ENCODE data around the gene PIGN.
A peak's percentile ranks its signal among the peaks of the same experiment; 100 is the strongest.

The PIGN gene, protein sequence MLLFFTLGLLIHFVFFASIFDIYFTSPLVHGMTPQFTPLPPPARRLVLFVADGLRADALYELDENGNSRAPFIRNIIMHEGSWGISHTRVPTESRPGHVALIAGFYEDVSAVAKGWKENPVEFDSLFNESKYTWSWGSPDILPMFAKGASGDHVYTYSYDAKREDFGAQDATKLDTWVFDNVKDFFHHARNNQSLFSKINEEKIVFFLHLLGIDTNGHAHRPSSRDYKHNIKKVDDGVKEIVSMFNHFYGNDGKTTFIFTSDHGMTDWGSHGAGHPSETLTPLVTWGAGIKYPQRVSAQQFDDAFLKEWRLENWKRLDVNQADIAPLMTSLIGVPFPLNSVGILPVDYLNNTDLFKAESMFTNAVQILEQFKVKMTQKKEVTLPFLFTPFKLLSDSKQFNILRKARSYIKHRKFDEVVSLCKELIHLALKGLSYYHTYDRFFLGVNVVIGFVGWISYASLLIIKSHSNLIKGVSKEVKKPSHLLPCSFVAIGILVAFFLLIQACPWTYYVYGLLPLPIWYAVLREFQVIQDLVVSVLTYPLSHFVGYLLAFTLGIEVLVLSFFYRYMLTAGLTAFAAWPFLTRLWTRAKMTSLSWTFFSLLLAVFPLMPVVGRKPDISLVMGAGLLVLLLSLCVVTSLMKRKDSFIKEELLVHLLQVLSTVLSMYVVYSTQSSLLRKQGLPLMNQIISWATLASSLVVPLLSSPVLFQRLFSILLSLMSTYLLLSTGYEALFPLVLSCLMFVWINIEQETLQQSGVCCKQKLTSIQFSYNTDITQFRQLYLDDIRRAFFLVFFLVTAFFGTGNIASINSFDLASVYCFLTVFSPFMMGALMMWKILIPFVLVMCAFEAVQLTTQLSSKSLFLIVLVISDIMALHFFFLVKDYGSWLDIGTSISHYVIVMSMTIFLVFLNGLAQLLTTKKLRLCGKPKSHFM

DNA sequence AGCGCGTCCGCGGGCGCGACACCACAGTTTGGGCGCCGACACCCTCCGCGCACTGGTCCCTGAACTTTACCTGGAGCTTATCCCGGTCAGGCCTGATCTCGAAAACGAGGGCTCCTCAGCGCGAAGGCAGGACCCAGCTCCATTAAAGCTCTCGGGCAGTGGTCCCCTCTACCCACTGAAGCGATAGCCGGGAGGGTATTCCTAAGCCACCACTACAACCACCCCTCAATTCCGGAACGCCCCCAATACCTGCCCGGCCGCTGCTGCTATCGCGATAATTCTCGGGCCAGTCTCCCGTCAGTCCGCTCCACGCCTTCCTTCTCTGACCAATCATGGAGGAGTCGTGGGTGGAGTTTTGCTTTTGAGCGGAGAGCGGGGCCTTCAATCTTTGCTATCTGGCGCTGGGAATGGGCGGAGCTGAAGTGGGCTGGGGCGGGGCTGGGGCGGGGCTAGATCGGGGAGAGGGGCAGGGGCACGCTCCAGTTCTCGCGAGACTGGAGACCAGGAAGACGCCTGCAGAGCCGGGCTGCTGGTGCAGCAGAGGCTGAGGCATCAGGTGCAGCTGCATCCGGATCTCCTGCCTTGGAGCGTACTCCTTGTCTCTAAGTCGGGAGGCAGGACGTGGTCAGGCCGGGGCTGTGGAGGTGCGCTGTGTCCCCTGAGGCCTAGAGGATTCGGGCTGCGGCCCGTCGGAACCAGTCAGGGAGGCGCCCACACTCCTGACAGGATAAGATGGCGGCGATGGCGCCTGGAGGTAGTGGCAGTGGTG lies at the start of gene PIGN, which contains the start of gene RELCH:
Gene PIGN (minus strand): TSS at position 283 of the 769 bp plus-strand sequence. CDS start 25,703 bp downstream, outside the sequence.
Gene RELCH (plus strand): TSS at position 482 of the 769 bp plus-strand sequence. CDS start 251 bp downstream, at position 733.
- DNase-seq (ENCODE audit: low read depth in 2 of 2) = peak; percentile 83 to 84

DNA sequence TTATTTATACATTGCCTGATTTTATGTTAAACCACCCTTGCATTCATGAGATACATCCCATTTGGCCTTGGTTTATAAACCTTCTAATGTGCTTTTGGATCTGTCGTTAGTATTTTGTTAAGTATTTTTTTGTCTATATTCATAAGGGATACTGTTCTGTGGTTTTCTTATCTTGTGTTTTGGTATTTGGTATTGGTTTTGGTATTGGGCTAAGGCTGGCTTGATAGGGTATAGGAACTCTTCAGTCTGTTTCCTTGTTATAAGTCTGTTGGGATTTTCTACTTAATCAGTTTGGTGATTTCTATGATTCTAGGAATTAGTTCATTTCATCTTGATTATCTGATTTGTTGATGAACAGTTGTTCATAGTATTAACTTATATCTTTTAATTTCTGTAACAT lies 49.4 kb upstream of the PIGN start:
- DNase-seq (ENCODE audit: low read depth in 2 of 2) = no peak

DNA sequence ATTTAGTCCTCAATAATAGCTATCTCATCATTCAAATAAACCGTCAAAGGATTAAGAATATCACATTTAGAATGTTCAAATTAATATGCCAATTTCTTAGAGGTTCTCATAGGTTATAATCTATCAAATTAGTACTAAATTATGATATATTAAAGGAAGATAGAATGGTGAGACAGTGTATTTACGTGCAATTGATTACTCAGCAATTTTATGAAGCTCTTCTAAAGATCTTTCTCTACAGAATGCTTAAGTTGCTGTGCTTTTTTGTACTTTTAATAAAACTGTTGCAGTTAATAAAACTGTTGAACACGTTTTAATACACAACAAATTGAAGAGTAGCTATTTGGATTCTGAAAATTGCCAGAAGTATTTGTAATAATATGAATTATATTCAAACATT lies 39.2 kb upstream of the PIGN start:
- DNase-seq (ENCODE audit: low read depth in 2 of 2) = no peak

DNA sequence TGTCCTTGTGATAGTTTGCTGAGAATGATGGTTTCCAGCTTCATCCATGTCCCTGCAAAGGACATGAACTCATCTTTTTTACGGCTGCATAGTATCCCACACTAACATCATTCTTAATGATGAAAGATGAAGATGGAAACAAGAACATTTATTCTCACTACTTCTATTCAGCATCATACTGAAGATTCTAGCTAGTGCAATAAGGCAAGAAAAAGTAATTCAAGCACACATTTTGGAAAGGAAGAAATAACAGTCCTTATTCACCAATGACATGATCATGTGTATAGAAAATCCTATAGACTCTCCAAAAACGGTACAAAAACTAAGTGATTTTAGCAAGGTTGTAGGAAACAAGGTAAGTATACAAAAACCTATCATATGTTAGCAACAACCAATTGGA lies 37.4 kb upstream of the PIGN start:
- DNase-seq (ENCODE audit: low read depth in 2 of 2) = no peak

DNA sequence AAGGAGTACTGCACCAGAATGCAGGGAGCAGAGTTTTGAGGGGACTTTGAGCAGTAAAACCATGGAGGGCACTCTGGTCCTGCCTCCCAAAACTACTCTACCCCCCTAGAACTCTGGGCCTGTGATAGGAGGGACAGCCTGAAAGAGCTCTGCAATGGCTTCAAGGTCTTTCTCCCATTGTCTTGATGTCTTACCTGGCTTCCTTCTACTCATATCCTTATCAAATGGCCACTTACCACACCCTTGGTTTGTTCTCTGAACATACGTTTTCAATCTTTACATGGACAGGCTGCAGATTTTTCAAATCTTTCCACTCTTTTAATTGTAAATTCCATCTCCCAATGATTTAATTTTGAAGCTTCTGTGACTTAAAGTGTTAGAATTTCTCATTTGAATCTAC lies 27.9 kb upstream of the PIGN start:
- DNase-seq (ENCODE audit: low read depth in 2 of 2) = no peak

DNA sequence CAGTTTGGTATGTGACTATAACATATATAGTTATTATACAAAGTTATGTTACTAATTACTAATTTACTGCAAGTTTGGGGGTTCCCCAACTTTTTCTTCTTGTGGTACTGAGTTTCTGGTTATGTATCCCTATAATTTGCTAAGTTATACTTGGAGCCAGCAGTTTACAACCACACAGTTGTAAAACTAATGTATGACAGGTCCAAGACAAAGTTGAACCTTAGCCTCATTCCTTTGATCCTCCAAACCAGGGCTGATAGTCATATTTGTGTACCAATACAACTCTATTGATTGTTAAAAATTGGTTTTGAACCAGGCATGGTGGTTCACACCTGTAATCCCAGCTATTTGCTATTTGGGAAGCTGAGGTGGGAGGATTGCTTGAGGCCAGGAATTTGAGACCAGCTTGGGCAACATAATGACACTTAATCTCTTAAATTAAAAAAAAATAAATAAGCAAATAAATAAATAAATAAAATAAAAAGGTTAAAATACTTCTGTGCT lies 24.5 kb upstream of the PIGN start:
- no peak for DNase-seq (ENCODE audit: low read depth in 2 of 2)

DNA sequence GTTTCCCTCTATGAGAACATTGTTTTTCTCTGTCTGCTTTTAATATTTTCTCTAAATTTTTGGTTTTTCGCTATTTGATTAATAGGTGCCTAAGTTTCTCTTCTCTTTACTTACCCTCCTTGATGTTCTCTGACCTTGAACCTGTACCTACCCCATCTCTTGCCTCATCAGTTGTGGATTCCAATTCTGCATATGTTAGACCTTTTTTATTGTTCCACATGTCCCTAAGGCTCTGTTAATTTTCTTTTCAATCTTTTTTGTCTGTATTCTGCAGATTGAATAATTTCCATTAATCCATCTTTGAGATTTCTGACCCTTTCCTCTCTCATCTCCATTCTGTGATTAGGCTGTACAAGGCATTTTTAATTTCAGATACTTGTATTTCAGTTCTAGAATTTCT lies 23.3 kb upstream of the PIGN start:
- no peak for DNase-seq (ENCODE audit: low read depth in 2 of 2)

DNA sequence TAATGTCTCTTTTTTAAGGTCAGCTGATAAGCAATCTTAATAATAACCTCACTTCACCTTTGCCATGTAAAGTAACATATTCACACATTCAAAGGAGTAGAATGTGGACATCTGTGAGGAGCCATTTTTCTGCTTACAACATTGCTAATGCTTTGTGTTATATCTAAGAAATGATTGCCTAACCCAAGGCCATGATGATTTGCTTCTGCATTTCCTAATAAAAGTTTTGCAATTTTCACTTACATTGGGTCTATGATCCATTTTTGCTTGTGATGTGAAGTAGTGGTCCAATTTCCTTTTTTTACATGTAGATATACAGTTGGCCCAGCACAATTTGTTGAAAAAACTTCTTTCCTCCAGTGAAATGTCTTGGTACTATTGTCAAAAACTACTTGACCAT lies 22.2 kb upstream of the PIGN start:
- no peak for DNase-seq (ENCODE audit: low read depth in 2 of 2)

DNA sequence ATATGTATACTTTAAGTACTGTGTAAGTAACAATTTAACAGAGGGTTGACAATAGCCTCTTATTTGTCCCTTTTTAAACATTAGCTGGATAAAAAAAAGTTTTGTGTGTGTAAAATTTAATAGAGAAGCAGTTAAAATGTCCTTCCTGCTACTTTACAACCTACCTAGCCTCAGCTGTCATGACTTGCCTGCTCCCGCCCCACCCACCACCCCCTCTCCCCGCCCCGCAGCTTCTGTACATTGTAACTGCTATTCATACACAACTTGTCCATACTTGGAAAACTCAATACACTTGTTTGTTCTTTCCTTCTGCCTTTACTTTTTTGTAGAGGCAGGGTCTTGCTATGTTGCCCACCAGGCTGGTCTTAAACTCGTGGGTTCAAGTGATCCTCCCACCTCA lies 19.7 kb upstream of the PIGN start:
- no peak for DNase-seq (ENCODE audit: low read depth in 2 of 2)

DNA sequence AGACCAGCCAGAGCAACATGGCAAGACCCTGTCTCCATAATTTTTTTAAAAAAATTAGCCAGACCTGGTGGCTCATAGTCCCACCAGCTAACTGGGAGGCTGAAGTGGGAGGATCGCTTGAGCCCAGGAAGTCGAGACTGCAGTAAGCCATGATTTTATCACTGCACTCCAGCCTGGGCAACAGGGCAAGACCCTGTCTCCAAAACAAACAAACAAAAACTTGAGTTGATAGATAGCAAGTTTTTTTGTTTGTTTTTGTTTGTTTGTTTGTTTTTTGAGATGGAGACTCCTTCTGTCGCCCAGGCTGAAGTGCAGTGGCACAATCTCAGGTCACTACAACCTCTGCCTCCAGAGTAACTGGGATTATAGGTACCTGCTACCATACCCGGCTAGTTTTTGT lies 19.0 kb upstream of the PIGN start:
- DNase-seq (ENCODE audit: low read depth in 2 of 2) = no peak

DNA sequence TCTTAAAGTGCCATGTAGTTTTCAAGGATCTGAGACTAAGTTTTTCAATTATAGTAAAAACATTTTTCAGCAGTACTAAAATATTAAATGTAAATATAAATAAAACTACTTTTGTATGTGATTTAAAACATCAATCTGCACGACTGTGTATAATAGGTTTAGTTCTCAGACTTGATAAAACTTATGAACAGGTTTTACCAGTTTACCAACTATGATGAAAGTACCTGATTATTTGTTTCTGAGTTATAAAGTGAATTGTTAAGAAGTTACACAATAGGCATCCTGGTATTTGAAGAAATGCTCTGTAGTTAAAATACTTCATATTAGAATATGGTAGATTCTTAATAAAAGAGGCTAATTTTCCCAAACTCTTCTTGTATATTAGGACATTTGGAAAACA lies 15.0 kb upstream of the PIGN start:
- no peak for DNase-seq (ENCODE audit: low read depth in 2 of 2)

DNA sequence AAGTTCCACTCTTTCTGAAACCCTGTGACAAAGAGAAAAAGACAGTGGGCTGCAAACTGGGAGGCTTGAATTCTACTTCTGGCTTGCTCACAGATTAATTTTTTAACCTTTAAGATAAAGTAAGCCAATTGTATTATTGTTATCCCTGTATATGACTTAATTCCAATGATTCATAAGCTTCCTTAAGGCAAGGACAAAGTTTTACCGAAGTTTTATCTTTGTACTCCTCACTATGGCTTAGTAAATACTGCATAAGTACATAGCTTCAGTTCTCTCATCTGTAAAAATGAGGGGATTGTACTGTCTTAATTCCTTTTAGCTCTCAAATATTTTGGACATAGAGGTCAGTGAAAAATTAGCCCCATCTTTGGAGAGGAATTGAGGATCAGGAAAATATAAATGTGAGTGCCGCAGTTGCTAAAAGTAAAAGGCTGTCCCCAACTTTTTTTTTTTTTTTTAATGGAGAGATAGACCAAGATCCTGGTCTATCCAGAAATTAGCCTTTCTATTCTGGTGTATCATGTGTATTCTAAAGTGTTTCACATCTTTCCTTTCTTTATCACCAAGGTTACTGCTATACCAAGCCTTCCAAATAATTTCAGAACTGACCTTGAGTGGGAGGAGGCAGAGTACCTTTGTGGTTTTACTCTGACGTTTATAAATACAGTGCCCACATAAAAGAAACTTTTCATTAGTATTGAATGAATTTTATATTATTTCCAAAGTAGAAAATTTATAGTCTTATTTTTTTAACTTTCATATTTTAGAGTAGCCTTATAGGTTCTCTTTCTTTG lies 13.5 kb upstream of the PIGN start:
- DNase-seq (ENCODE audit: low read depth in 2 of 2) = no peak

DNA sequence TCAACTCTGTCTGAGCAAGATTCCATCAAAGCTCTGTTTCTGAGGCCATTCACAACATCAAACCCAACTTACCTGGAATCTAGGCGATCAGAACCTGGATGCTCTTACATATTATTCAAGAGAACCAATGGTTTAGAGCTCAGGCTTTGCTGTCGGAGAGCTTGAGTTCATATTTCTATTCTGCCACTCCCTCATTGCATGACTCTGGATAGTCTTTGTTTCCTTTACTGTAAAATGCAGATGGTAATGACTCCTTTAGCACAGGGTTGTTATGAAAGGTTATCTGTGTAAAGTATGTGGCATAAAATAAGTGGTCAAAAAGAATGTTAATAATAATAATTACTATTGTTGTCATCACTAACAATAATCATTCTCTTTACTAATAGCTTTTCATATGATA lies 12.8 kb upstream of the PIGN start:
- DNase-seq (ENCODE audit: low read depth in 2 of 2) = no peak

DNA sequence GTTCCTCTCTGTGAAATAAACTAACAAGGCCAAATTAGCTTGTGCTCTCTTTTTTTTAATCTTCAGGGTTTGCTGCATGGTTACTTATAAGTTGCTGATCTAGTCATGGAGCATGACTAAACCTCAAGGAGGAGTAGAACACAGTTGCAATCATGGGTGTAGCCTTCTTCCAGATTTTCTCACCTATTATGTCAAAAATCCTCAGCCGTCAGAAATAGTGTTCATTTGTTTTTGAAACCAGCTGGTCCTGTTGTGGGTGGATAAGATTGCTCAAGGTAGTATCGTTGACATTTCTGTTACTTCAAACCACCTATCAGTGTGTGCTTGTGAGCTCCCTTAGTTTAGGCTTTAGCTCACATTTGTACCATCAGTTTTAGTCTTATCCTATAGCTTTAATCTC lies 11.4 kb upstream of the PIGN start:
- no peak for DNase-seq (ENCODE audit: low read depth in 2 of 2)

DNA sequence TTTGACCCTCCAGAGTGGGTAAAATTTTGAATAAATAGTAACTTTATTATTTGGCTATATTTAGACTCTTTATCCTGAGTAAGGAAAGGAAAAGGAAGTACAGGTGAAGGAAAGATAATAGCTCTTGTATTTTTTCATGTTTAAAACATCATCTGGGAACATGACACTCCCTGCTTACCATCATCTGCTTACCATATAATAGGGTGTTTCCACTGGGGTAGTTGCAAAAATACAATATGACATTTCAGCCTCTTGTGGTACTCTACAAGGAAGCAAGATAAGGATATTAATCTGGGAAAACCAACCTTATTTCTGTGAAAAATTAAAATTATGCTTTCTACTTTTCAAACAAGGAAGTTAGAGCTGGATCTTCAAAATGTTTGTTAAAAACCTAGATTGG lies 10.1 kb upstream of the PIGN start:
- DNase-seq (ENCODE audit: low read depth in 2 of 2) = no peak

DNA sequence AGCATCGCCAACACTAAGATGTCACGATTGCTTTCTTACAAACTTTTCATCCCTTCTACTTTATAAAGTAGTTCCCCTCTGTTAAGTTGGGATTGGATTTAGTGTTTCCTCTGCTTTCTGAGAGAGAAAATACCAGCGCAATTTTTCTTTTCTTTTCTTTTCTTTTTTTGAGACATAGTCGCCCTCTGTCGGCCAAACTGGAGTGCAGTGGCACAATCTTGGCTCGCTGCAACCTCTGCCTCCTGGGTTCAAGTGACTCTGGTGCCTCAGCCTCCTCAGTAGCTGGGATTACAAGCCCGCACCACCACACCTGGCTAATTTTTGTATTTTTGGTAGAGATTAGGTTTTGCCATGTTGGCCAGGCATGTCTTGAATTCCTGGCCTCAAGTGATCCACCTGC lies 9.2 kb upstream of the PIGN start:
- no peak for DNase-seq (ENCODE audit: low read depth in 2 of 2)

DNA sequence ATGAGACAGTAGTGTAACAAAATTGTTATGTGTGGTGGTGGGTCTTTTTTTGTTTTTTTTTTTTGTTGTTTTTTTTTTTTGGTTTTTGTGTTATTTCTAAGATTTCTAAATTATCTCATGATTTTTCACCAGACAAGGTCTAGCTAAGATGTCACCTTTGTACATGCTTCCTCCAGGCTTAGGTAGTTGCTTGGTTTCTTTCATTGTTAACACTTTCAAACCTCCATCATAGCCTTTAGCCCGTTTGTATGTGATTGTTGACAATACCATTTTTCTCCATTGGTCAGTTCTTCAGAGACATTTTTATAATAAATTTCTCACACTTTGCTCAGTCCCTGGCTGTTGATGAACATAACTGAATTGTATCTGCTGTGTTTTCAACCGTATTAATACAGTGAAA lies 2.4 kb upstream of the PIGN start:
- no peak for DNase-seq (ENCODE audit: low read depth in 2 of 2)

DNA sequence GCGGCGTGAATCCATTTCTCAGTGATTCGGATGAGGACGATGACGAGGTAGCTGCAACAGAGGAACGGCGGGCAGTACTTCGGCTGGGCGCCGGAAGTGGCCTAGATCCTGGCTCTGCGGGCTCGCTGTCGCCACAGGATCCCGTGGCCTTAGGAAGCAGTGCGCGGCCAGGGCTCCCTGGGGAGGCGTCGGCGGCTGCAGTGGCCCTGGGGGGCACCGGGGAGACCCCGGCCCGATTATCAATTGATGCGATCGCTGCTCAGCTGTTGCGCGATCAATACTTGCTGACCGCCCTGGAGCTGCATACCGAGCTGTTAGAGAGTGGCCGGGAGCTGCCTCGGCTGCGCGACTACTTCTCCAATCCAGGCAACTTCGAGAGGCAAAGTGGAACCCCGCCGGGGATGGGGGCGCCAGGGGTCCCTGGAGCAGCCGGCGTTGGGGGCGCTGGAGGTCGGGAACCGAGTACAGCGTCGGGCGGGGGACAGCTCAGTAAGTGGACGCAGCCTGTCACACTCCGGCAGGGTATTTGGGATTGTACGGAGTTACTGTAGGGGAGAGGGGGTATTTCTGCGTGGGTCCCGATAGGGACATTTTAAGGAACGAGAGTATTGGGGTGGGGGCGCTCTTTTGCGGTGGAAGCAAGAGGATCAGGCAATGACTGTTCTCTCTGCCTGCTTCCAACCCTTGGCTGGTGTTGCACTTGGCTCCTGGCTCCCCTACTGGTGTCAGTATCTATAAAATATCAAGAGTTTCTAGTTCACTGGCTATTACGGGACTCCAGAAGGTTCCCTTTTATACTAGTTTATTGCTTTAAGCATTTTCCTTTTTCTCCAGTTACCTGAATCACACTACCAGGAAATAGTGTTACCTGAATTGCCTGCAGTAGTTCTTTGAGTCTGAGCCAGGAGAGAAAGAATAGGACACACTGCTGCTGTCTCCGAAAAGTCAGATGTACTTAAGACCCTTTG lies 971 bp upstream of the PIGN start:
- DNase-seq (ENCODE audit: low read depth in 2 of 2) = no peak

DNA sequence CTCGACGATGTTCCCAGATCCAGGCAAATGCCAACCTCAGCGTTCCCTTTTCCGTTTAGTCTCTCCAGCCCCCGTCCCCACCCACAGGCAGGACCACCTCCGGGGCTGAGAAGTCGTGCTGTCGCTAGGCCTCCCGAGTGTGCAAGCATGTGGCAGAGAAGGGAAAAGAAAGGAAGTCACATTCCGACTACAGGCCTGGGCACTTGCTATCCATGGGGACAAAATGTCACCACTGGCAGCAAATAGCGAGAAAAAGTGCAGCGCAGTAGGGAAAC lies 420 bp downstream of the PIGN start:
- no peak for DNase-seq (ENCODE audit: low read depth in 2 of 2)

DNA sequence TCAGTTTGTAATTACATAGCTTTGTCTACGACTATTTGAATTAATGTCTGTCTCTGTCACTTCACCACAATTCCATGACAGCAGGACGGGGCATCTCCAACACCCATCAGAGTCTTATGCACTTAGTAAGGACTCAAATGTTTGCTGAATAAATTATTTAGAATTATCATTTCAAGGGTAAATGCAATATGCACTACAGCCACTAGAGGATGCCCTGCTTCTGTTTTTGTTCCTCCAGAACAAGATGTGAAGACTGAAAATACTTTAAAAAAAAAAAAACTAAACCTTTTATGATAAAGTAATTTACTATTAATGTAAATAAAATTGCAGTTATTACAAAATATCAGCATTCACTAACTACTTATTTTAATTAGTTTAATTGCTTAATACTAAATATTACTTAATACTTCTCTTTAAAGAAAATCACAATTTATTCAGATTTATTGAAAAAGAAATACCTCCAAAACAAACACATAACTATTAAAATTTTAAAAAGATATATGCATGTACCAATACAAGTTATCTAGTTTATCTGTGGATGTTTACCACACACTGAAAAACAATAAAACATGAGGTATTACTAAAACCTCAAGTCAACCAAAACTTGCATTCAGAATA lies 3.2 kb downstream of the PIGN start:
- DNase-seq (ENCODE audit: low read depth in 2 of 2) = no peak

Measured in stimulated activated CD8-positive, alpha-beta memory T cell treated with anti-CD3 and anti-CD28 coated beads, Interleukin-7, amount 100 ng/mL, for 1 hour (primary cell).